Measurements from ENCODE around the gene LGALS9C.
"Not testable (repeated sequence)": the region's sequence is repeated elsewhere in the genome, so short reads cannot be mapped to it uniquely, and the experiment has no call there.

LGALS9C gene

GRCh38 chr17:18478977-18479595 is 2.5 kb downstream of the LGALS9C start:
- DNase-seq (ENCODE audit: low read depth), result not testable (repeated sequence)

- not testable (repeated sequence) for DNase-seq (ENCODE audit: low read depth)
Measured at GRCh38 chr17:18481775-18482174, 5.2 kb downstream of the LGALS9C start.

- not testable (repeated sequence) for DNase-seq (ENCODE audit: low read depth)
Measured at GRCh38 chr17:18485936-18486464, 9.4 kb downstream of the LGALS9C start.

- DNase-seq (ENCODE audit: low read depth), result not testable (repeated sequence)
Measured at GRCh38 chr17:18487633-18488032, 11.0 kb downstream of the LGALS9C start.

GRCh38 chr17:18488622-18489021 is 12.0 kb downstream of the LGALS9C start:
- not testable (repeated sequence) for DNase-seq (ENCODE audit: low read depth)

- DNase-seq (ENCODE audit: low read depth), result not testable (repeated sequence)
Measured at GRCh38 chr17:18490016-18490415, 13.4 kb downstream of the LGALS9C start.

GRCh38 chr17:18492712-18493480 is 16.3 kb downstream of the LGALS9C start:
- DNase-seq (ENCODE audit: low read depth), result not testable (repeated sequence)

GRCh38 chr17:18494250-18494768 is 17.7 kb downstream of the LGALS9C start:
- not testable (repeated sequence) for DNase-seq (ENCODE audit: low read depth)

GRCh38 chr17:18497044-18497443 is 20.5 kb downstream of the LGALS9C start:
- not testable (repeated sequence) for DNase-seq (ENCODE audit: low read depth)

GRCh38 chr17:18499100-18499499 is 22.5 kb downstream of the LGALS9C start:
- DNase-seq (ENCODE audit: low read depth), result not testable (repeated sequence)

GRCh38 chr17:18499756-18500155 is 23.2 kb downstream of the LGALS9C start:
- not testable (repeated sequence) for DNase-seq (ENCODE audit: low read depth)

GRCh38 chr17:18500281-18500680 is 23.7 kb downstream of the LGALS9C start:
- DNase-seq (ENCODE audit: low read depth), result not testable (repeated sequence)

GRCh38 chr17:18500816-18501215 is 24.2 kb downstream of the LGALS9C start:
- not testable (repeated sequence) for DNase-seq (ENCODE audit: low read depth)

GRCh38 chr17:18503221-18503620 is 26.6 kb downstream of the LGALS9C start:
- not testable (repeated sequence) for DNase-seq (ENCODE audit: low read depth)

GRCh38 chr17:18507729-18508128 is 31.1 kb downstream of the LGALS9C start:
- DNase-seq (ENCODE audit: low read depth), result not testable (repeated sequence)

GRCh38 chr17:18508667-18509066 is 32.1 kb downstream of the LGALS9C start:
- not testable (repeated sequence) for DNase-seq (ENCODE audit: low read depth)

- not testable (repeated sequence) for DNase-seq (ENCODE audit: low read depth)
Measured at GRCh38 chr17:18521100-18521499, 44.5 kb downstream of the LGALS9C start.

GRCh38 chr17:18525015-18525414 is 48.4 kb downstream of the LGALS9C start:
- not testable (repeated sequence) for DNase-seq (ENCODE audit: low read depth)

GRCh38 chr17:18526168-18526800 is 49.7 kb downstream of the LGALS9C start:
- not testable (repeated sequence) for DNase-seq (ENCODE audit: low read depth)

- not testable (repeated sequence) for DNase-seq (ENCODE audit: low read depth)
Measured at GRCh38 chr17:18527354-18527753, 50.8 kb downstream of the LGALS9C start.

- not testable (repeated sequence) for DNase-seq (ENCODE audit: low read depth)
Measured at GRCh38 chr17:18528435-18528834, 51.8 kb downstream of the LGALS9C start.

GRCh38 chr17:18528899-18529500 is 52.4 kb downstream of the LGALS9C start:
- not testable (repeated sequence) for DNase-seq (ENCODE audit: low read depth)
